ENCODE data around the gene EFNA5.

DNA sequence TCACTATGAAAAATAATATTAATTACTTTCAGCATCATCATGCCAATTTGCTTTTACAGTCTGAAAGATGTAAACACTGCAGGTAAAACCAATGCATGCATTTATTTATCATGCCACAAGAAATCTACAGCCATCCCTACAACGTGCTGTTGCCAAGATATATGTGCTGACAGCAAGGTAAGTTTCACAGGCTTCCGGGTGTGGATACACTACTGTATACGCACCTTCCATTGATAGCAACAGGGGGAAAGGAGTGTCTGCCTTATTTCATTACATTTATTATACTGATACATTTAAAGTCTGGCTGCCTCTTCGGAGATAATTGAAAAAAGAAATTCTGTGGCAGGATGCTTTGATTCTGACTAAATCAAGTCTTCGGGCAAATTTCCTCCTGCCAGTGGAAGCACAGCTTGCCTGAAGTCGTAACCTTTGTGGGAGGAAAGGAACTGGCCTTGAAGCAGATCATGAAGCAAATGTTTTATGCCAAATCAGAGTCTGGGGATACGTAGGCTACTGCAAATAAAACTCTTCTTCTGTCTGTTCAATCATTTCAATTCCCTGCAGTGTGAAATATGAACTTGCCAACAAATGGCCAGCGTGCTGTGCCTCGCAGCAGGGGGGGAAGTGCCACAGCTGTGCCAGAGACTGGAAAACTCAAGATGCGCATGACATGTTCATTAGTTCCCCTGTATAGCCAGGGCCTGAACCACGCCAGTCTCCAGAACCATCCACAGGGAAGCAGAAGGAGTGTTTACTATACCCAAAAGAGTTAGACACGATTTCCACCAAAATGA is 268.1 kb downstream of the EFNA5 start:
- TF ChIP-seq, protein P1, sequence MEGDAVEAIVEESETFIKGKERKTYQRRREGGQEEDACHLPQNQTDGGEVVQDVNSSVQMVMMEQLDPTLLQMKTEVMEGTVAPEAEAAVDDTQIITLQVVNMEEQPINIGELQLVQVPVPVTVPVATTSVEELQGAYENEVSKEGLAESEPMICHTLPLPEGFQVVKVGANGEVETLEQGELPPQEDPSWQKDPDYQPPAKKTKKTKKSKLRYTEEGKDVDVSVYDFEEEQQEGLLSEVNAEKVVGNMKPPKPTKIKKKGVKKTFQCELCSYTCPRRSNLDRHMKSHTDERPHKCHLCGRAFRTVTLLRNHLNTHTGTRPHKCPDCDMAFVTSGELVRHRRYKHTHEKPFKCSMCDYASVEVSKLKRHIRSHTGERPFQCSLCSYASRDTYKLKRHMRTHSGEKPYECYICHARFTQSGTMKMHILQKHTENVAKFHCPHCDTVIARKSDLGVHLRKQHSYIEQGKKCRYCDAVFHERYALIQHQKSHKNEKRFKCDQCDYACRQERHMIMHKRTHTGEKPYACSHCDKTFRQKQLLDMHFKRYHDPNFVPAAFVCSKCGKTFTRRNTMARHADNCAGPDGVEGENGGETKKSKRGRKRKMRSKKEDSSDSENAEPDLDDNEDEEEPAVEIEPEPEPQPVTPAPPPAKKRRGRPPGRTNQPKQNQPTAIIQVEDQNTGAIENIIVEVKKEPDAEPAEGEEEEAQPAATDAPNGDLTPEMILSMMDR (IDR thresholded peaks at IDR 0.05; ENCODE audit: low read depth, low read length, missing input control): no peak
- TF ChIP-seq YY1 (IDR thresholded peaks at IDR 0.05) (no peak), HNF4A (conservative IDR thresholded peaks at IDR 0.05) (no peak), EGR1 (IDR thresholded peaks at IDR 0.05; ENCODE audit: low read depth in 2 of 2) (no peak), NR2F2 (IDR thresholded peaks at IDR 0.05) (no peak), RAD21 (IDR thresholded peaks at IDR 0.05) (no peak), SP1 (IDR thresholded peaks at IDR 0.05) (no peak), TAF1 (conservative IDR thresholded peaks at IDR 0.05) (no peak), GABPA (IDR thresholded peaks at IDR 0.05 in 1 of 2, conservative IDR thresholded peaks at IDR 0.05 in 1 of 2) (no peak), FOXA1 (IDR thresholded peaks at IDR 0.05) (no peak), JUND (IDR thresholded peaks at IDR 0.05) (no peak)
- TF ChIP-seq, protein P2, sequence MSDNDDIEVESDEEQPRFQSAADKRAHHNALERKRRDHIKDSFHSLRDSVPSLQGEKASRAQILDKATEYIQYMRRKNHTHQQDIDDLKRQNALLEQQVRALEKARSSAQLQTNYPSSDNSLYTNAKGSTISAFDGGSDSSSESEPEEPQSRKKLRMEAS (IDR thresholded peaks at IDR 0.05): no peak
- TF ChIP-seq, protein P3, sequence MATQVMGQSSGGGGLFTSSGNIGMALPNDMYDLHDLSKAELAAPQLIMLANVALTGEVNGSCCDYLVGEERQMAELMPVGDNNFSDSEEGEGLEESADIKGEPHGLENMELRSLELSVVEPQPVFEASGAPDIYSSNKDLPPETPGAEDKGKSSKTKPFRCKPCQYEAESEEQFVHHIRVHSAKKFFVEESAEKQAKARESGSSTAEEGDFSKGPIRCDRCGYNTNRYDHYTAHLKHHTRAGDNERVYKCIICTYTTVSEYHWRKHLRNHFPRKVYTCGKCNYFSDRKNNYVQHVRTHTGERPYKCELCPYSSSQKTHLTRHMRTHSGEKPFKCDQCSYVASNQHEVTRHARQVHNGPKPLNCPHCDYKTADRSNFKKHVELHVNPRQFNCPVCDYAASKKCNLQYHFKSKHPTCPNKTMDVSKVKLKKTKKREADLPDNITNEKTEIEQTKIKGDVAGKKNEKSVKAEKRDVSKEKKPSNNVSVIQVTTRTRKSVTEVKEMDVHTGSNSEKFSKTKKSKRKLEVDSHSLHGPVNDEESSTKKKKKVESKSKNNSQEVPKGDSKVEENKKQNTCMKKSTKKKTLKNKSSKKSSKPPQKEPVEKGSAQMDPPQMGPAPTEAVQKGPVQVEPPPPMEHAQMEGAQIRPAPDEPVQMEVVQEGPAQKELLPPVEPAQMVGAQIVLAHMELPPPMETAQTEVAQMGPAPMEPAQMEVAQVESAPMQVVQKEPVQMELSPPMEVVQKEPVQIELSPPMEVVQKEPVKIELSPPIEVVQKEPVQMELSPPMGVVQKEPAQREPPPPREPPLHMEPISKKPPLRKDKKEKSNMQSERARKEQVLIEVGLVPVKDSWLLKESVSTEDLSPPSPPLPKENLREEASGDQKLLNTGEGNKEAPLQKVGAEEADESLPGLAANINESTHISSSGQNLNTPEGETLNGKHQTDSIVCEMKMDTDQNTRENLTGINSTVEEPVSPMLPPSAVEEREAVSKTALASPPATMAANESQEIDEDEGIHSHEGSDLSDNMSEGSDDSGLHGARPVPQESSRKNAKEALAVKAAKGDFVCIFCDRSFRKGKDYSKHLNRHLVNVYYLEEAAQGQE (IDR thresholded peaks at IDR 0.05): no peak
- TF ChIP-seq, protein P4, sequence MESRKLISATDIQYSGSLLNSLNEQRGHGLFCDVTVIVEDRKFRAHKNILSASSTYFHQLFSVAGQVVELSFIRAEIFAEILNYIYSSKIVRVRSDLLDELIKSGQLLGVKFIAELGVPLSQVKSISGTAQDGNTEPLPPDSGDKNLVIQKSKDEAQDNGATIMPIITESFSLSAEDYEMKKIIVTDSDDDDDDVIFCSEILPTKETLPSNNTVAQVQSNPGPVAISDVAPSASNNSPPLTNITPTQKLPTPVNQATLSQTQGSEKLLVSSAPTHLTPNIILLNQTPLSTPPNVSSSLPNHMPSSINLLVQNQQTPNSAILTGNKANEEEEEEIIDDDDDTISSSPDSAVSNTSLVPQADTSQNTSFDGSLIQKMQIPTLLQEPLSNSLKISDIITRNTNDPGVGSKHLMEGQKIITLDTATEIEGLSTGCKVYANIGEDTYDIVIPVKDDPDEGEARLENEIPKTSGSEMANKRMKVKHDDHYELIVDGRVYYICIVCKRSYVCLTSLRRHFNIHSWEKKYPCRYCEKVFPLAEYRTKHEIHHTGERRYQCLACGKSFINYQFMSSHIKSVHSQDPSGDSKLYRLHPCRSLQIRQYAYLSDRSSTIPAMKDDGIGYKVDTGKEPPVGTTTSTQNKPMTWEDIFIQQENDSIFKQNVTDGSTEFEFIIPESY (IDR thresholded peaks at IDR 0.05): no peak

Measured in liver (tissue), 3 donors.